Head of caudate nucleus (tissue), 42 donors: ENCODE results near the gene MYO18A.
"Not testable (repeated sequence)": the region's sequence is repeated elsewhere in the genome, so short reads cannot be mapped to it uniquely, and the experiment has no call there.

ENCODE experiments used
- DNase-seq, 42 donors: peaks; one replicate each; pipeline versions ENCODE4 v3.0.0 to v3.0.0-alpha.2; 2020 to 2021; ENCODE audit warnings: mixed read lengths in 7 of 42
- intact Hi-C: fragments of 100-400 bp; cut with DNase I; formaldehyde crosslinking; loops from one replicate; pipeline ENCODE4 v1.15.0; 2022

MYO18A gene

DNA sequence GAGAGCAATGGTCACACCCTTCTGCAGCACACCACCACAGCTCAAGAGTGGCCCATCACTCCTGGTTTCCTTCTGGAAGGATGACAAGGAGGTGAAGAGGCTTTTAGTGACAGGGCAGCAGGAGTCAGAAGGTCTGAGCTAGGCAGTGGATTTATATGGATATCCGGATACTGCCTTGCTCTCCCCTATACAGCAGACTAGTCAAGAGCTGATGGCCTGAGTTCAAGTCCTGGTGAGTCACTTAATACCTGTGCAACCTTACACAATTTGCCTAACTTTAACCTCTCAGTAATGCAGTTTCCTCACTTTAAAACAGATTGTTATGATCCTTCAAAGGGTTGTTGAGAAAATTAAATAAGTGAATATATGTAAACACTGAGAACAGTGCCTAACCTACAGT is 22.9 kb downstream of the MYO18A start:
- no peak for DNase-seq
- intact Hi-C loops = loop anchor here (10.0 kb wide), 1 partner anchor 407 kb away; the partner anchor contains the start of genes ABHD15 and TP53I13

DNA sequence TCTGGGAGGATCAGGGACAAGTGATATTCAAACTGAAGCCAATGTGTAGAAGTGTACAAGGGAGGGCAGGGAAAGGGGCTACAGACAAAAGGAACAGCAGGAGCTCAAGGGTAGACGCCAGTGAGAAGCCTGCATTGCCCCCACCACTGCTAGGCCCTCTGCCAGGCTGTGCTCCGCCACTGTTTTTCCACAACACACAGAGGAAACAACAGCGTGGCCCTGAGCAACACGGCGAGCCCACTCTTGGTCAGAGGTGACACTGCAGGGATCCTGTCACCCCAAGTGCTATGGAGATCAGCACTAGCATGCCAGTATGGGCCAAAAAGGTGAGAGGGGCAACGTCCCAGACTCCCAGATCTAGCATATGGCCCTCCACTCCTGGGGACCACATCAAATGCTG is 23.4 kb downstream of the MYO18A start:
- peak in 2 of 42 donors; percentile 27 to 66 for DNase-seq
- intact Hi-C loops = loop anchor here (10.0 kb wide), 1 partner anchor 408 kb away; the partner anchor contains the start of genes ABHD15 and TP53I13

DNA sequence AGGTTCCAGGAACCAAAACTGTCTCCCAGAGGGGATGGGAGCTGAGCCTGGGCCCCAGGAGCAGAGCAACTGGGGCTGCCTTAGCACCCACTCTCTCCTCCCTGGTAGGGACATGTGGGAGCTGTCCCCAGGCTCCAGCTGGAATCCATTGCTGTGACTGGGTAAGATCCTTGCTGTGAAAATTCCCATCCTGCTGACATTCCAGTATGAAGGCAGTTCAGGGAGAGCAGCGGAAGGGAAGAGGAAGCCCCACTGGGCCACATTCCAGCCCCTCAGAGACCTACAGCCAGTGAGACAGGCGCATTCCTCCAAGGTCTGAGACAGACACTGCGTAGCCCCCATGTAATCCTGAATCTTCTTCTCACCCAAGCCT is 24.2 kb downstream of the MYO18A start:
- no peak for DNase-seq

DNA sequence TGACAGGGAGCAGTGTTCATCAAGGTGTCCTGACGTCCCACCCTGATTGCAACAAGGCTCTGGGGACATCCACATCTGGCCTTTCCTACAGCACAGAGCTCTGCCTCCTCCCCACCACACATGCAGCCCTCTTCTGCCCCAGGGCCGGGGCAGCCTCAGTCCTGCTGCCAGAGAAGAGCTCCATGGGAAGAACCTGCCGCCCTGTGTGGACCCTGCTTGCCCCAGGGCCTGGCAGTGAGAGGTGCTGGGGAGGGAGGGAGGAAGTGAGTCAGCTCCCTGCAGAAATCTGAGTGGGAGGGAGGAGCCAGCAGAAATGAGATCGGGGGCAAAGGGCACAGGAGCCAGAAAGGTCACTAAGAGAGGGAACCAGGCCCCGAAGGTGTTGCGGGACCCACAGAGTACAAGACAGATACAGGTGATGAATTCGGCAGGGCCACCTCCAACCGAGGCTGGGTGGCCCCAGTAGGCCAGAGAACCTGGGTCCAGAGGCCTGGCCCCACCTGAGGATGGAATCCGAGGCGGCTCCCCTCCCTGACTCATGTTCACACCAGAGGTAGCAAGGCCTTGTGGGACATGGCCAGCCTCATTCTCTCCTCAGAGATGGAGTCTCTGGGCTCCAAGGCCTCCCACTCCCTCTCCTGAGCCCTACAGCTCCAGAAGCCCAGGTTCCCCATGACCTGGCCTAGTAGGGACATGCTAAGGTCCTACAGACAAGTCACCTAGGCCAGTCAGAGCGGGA is 24.8 kb downstream of the MYO18A start:
- DNase-seq = peak in 12 of 42 donors; percentile 25 to 77 (median 51)
- intact Hi-C loops = loop anchor here (10.0 kb wide), 1 partner anchor 409 kb away; the partner anchor contains the start of genes ABHD15 and TP53I13

More for the DNA sequence above, 24.2 kb downstream of the MYO18A start:
- intact Hi-C loops = loop anchor here (10.0 kb wide), 1 partner anchor 409 kb away; the partner anchor contains the start of genes ABHD15 and TP53I13

DNA sequence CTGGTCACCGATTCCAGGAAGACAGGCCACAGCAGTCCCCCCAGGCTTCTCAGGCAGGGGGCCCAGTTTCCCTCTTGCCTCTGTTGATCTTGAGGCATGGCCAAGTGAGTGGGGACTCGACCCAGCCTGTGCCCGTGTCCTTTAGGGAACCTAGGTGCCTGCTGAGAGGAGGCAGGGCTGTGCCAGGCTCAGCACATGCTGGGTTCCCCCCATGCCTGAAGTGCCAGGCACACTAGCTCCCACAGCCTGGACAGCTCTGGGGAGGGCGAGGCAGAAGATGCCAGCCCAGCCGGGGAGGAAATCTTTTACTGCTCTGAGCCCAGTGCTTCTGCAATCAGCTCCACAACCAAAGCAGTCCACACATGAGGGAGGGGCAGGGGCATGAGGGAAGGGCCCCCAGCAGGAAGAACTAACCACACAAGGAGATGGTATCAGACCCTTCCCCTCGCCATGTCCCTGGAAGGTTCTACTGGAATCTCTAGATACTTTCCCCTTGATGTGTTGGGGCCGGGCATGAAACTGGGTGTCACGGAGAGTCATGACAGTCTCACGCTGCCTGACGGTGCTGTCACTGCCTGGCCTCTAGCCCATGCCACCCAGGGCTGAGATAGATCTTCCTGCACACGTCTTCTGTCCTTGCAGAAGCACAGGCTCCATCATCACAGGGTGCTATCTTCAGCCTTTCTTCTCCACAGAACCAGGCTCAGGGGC is 25.5 kb downstream of the MYO18A start:
- peak in 25 of 42 donors; percentile 23 to 81 (median 64) for DNase-seq
- intact Hi-C loops = loop anchor here (5.0 to 10.0 kb wide), 3 partner anchors 63 to 410 kb away; partner anchors contain the start of genes ABHD15, NUFIP2 and TP53I13

DNA sequence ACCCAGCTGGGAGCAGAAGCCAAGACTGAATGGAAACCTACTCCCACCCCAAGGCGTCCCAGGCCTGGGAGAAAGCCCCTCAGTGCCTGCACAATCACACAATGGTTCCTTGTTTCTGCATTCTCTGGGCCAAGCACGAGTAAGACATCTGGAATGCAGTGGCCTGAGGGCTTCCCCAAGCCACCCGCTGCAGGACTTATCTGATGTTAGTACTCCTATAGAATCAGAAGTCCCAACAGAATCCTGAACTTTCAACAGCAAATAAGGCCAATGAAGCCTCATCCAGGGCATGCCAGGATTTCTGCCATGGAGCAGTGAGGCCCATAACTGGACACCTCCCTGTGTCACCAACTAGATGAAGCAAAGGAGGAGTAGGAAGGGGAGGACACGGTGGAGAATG is 28.6 kb downstream of the MYO18A start:
- DNase-seq = peak in 31 of 42 donors; percentile 40 to 82 (median 65)
- intact Hi-C loops = loop anchor here (5.0 to 10.0 kb wide), 3 partner anchors 66 to 413 kb away; partner anchors contain the start of genes ABHD15, NUFIP2 and TP53I13

DNA sequence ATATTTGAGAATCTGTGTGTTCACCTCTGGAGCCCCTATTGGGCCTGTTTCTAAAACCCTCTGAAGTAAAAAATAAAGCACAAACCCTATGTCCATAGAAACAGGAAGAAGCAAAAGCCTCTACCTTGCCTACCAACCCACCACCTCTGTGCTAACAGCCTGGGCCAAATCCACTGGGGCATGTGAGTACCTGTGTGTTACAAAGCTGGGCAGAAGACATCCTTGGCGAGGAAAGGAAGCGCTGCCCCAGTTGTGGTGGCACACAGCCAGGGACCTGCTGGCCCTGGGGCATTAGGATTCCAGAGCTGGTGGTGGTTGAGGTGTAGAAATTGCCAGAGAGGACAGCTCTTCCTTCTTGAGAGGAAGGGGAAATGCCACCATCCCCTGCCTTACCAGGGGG is 30.0 kb downstream of the MYO18A start:
- no peak for DNase-seq
- intact Hi-C loops = loop anchor here (5.0 to 10.0 kb wide), 3 partner anchors 67 to 415 kb away; partner anchors contain the start of genes ABHD15, NUFIP2 and TP53I13

DNA sequence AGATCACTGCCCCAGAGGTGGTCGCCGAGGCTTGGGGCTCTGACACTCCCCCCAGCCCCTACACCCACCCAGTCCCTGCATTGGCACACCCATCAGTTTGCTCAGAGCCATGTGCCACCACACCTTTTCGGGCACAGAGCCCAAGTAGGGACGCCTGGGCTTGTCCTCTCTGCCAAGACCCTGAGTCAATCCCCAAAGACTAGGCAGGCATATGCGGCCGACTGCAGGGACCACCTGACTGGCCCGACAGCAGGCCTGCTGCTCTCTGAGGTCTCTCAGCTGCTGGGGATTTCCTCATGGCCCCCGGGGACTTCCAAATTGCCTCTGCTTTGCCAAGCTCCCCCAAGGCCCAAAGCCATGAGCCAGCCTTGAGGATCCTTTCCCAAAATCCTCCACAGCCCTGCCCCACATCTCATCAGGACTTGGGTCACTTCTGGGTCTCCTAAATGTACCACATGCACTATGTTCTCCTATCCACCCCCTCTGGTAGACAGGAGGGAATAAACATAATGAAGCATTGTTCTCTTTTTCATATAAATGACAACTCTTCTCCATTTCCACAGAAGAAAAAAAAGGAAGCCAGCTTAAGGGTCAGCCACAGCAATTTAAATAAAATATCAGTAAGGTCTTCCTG is 30.6 kb downstream of the MYO18A start:
- intact Hi-C loops = loop anchor here (5.0 to 10.0 kb wide), 4 partner anchors 33 to 415 kb away; partner anchors contain the start of genes ABHD15, MYO18A, NUFIP2 and TP53I13
- no peak for DNase-seq

DNA sequence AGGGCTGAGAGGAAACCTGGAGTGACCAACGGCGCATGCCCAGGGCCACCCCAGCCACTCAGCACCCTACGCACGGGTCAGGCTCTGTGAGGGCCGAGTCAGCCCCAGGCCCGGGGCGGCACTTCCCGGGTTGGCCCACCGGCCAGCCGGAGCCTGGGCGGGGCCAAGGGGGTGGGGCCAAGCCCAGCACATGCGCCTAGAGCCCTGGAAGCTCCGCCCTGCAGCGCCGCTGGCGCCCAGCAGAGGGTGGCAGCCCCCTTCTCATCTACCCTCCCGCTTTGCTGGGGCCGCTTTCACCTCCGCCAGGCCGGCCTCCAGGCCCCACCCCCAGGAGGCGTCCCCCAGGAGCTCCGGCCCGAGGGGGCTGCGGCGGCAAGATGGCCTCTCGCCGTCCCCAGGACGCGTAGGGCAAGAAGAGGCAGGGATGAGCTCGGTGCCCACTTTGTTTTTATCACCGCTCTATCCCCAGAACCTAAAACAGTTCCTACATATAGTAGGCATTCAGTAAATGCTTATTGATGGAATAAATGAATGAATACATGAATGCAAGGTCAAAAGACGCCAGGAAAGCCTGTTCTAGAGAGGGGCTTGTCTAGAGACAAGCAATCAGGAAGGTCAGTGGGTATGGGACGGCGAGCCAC is 31.3 kb downstream of the MYO18A start:
- intact Hi-C loops = loop anchor here (5.0 kb wide), 1 partner anchor 33 kb away; the partner anchor contains the start of gene MYO18A
- DNase-seq = peak; percentile 85 to 97 (median 93)

DNA sequence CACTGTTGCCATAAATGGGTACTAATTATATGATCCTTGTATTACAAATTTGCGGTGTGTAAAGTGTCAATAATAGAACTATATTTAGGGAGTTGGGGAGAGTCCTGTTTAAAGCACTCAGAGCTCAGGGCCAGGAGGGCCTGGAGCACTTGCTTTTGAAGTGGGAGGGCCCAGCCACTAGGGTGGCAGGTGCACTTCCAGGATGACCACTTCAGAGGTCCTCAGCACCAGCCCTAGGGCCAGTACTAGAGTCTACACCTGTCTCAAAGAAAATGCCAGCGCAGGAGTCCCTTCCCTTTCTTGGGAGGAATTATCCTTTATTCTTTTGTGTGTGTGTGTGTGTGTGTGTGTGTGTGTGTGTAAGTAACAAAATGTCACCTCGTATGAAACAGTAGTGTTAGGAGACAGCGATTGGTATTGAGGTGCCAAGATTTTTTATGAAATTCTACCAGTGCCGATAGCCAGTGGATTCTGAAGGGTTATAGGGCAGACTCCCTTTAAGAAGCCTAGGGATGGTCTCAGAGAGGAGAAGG is 31.9 kb downstream of the MYO18A start:
- DNase-seq = no peak
- intact Hi-C loops = loop anchor here (5.0 kb wide), 1 partner anchor 34 kb away; the partner anchor contains the start of gene MYO18A

DNA sequence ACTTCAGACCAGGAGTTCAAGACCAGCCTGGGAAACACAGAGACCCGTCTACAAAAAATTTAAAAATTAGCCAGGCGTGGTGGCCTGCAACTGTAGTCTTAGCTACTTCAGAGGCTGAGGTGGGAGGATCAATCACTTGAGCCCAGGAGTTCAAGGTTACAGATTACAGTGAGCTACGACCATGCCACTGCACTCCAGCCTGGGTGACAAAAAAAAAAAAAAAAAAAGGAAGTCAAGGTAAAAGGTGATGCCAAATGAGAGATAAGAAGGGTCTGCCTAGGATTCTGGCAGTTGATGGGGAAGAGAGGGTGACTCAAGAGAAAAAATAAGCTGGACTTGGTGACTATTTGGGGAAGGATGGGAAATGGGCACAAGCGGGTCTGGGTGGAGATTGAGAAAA is 32.5 kb downstream of the MYO18A start:
- intact Hi-C loops = loop anchor here (5.0 kb wide), 1 partner anchor 35 kb away; the partner anchor contains the start of gene MYO18A
- no peak for DNase-seq

DNA sequence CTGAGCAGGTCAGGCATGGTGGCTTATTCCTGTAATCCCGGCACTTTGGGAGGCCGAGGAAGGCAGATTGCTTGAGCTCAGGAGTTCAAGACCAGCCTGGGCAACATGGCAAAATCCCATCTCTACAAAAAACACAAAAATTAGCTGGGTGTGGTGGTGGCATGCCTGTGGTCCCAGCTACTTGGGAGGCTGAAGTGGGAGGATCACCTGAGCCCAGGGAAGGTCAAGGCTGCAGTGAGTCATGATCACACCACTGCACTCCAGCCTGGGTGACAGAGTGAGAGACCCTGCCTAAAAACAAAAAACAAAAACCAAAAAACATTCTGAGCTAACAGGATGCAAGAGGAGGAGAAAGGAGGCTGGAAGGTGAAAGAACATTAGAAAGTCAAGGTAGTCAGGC is 33.0 kb downstream of the MYO18A start:
- intact Hi-C loops = loop anchor here (5.0 kb wide), 1 partner anchor 35 kb away; the partner anchor contains the start of gene MYO18A
- not testable (repeated sequence) for DNase-seq

DNA sequence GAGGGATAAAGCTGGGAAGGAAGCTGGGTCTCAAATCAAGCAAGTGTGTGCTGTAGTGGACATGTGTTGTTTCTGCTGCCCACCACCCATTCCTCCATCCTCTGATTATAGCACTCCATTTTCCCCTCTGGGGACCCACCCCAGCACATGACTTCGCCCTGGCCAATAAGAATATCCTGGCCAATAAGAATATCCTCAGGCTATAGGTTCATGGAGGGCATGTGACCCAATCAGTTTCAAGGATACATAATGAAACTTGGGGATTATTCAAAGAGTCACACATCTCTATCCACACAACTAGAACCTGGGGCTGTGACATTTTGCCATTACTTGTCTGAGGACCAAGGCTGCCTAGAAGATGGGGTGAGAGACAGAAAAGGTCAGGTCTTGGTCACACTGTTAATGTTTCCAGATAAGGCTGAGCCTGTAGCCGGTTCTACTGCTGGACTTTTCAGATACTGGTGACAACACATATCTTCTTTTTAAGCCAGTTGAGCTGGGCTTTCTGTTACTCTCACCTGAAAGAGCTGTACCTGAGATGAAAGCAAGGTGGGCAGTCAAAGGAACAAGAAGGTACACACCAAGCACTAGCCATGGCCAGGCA is 33.7 kb downstream of the MYO18A start:
- intact Hi-C loops = loop anchor here (5.0 kb wide), 1 partner anchor 36 kb away; the partner anchor contains the start of gene MYO18A
- DNase-seq = no peak

DNA sequence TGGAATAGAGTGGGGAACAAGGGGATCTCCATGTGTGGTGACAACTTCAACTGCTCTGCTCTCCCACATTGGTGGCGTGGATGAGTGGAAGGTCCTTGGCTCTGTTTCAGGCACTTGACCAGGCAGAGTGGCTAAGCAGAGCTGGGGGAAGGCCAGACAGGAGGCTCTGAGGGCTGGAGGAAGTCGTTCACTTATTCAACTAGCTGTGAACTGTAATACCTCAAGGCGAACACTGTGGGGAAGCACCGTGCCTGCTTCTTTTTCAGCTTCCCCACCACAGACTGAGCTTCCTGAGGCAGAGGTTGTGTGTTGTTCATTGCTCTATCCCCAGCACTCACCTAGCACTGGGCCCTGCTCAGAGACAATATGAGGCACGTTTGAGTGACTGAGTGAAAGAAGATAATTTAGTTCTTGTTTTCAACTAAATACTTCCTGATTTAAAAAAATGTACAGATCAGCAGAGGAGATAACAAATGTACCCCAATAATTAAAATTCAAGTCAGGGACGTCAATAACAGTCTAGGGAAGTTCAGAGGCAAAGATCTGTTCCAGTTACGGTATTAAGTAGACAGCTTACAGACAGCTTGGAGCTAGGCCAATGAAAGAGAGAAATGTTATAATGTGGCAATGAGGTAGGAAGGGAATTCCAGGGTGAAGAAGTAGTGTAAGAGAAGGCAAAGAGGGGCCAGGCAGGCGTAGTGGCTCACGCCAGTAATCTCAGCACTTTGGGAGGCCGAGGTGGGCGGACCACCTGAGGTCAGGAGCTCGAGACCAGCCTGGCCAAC is 34.7 kb downstream of the MYO18A start:
- peak in 40 of 42 donors; percentile 40 to 91 (median 75) for DNase-seq
- intact Hi-C loops = loop anchor here (5.0 kb wide), 1 partner anchor 37 kb away; the partner anchor contains the start of gene MYO18A

DNA sequence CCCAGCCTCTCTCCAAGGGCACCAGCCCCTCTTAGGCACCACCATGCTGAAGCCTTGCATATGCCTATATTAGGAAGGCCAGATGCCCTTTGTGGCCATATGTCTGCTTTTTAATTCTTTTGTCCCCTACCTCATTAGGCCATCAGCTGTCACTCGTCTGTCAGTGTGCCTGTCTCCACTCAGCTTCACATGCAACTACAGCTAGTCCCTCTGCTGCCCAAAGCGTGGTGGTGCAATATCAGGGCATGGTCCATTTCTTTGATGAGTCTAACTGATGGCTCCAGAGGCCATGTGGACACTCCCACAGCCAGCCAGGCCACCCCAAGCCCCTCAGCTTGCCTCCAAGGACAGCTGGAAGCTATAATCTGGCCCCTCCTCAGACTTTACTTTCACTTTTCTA is 36.3 kb downstream of the MYO18A start:
- peak in 11 of 42 donors; percentile 43 to 79 (median 49) for DNase-seq
- intact Hi-C loops = no loop called here

DNA sequence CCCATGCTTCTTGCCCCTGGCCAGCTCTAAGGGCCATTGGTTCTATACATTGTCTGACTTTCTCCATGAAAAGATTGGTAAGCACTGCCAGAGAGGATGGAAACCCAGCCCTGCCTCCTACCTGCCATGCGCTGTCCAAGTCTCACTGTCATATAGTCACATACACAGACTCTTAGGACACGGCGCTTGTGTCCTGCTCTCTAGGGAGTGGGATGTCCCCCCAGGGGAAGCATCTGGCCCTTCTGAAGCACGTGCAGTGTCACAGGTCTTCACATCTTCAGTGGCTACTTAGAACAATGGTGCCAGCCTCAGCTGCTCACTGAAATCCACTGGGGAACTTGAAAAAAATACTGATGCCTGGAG is 38.7 kb downstream of the MYO18A start:
- intact Hi-C loops = loop anchor here (2.0 kb wide), 1 partner anchor 17 kb away; no protein-coding TSS in a partner anchor
- DNase-seq = no peak
